K562 (cell line): ENCODE measurements around the gene VWA7. TPM values are rescaled to one million over a fixed set of nuclear protein-coding genes. Genes with fewer than 3 reads are reported as not detected.

Experiments used
- ARHGAP35 ChIP-seq: fragments of 450-650 bp; IDR thresholded peaks from 2 replicates; pipeline ENCODE4 v1.6.1; 2018; ENCODE audit not compliant: partially characterized antibody
- BCL6 ChIP-seq: fragments of 250-450 bp; sonication (Bioruptor Pico); IDR thresholded peaks from 2 replicates; pipeline ENCODE4 v1.4.0; 2020
- CHD4 ChIP-seq: fragments of 200-600 bp; sonication (generic); IDR thresholded peaks from 3 replicates; pipeline ENCODE4 v1.6.1; 2012; ENCODE audit warnings: low read depth, mild to moderate bottlenecking, mixed read lengths, low read length, inconsistent platforms; ENCODE audit not compliant: insufficient read depth, insufficient replicate concordance, poor library complexity, severe bottlenecking
- DIDO1 ChIP-seq: fragments of 450-650 bp; IDR thresholded peaks from 2 replicates; pipeline ENCODE4 v1.6.1; 2016; ENCODE audit warnings: low read depth, missing biosample characterization, missing genetic modification characterization
- DMBX1 ChIP-seq: fragments of 250-450 bp; sonication (Bioruptor Pico); IDR thresholded peaks from 2 replicates; pipeline ENCODE4 v1.8.0; 2022; ENCODE audit warnings: inconsistent platforms, mild to moderate bottlenecking, moderate library complexity, borderline replicate concordance
- E2F1 ChIP-seq: sonication (generic); formaldehyde crosslinking; IDR thresholded peaks from 2 replicates; pipeline ENCODE4 v1.8.1; 2023; ENCODE audit warnings: mild to moderate bottlenecking, missing genetic modification reagents, moderate library complexity
- E2F3 ChIP-seq: fragments of 250-450 bp; sonication (Bioruptor Pico); IDR thresholded peaks from 2 replicates; pipeline ENCODE4 v1.4.0; 2020; ENCODE audit warnings: mild to moderate bottlenecking
- FOXK1 ChIP-seq: sonication (generic); formaldehyde crosslinking; IDR thresholded peaks from 2 replicates; pipeline ENCODE4 v1.8.0; 2022; ENCODE audit warnings: missing genetic modification reagents, mild to moderate bottlenecking, borderline replicate concordance
- HBP1 ChIP-seq: fragments of 450-650 bp; formaldehyde crosslinking; IDR thresholded peaks from 2 replicates; pipeline ENCODE4 v1.4.0; 2022; ENCODE audit warnings: missing genetic modification characterization
- MLX ChIP-seq, 2 experiments: fragments of 450-650 bp in 1 of 2; sonication (generic) in 1 of 2; formaldehyde crosslinking; conservative IDR thresholded peaks; 2 replicates each; pipeline versions ENCODE4 v1.4.0 to v1.8.1; 2020 to 2022; ENCODE audit warnings: mild to moderate bottlenecking in 1 of 2, missing genetic modification reagents in 1 of 2
- NR4A1 ChIP-seq, 2 experiments: fragments of 250-450 bp in 1 of 2; fragments of 450-650 bp in 1 of 2; sonication (Bioruptor Pico) in 1 of 2; IDR thresholded peaks; 2 replicates each; pipeline versions ENCODE4 v1.4.0 to v1.6.1; 2016 to 2020; ENCODE audit warnings: mild to moderate bottlenecking in 2 of 2, missing compliant biosample characterization in 1 of 2, missing genetic modification characterization in 1 of 2, moderate library complexity in 1 of 2
- THAP7 ChIP-seq: fragments of 250-450 bp; sonication (Bioruptor Pico); IDR thresholded peaks from 2 replicates; pipeline ENCODE4 v1.5.0; 2021
- ZFP36 ChIP-seq: fragments of 150-350 bp; IDR thresholded peaks from 2 replicates; pipeline ENCODE4 v1.6.1; 2018; ENCODE audit warnings: low read length, low read depth; ENCODE audit not compliant: partially characterized antibody
- ZFP91 ChIP-seq: sonication (generic); formaldehyde crosslinking; IDR thresholded peaks from 2 replicates; pipeline ENCODE4 v1.8.0; 2022; ENCODE audit warnings: mild to moderate bottlenecking, missing genetic modification reagents
- ZNF184 ChIP-seq: sonication (generic); formaldehyde crosslinking; IDR thresholded peaks from 2 replicates; pipeline ENCODE4 v1.5.0; 2020; ENCODE audit warnings: missing genetic modification reagents
- ZNF324 ChIP-seq: fragments of 250-450 bp; sonication (Bioruptor Pico); IDR thresholded peaks from 2 replicates; pipeline ENCODE4 v1.4.0; 2020; ENCODE audit warnings: mild to moderate bottlenecking
- ZNF347 ChIP-seq: fragments of 450-650 bp; formaldehyde crosslinking; IDR thresholded peaks from 2 replicates; pipeline ENCODE4 v1.4.0; 2020; ENCODE audit warnings: low read depth, mild to moderate bottlenecking, moderate library complexity
- ZNF449 ChIP-seq: fragments of 250-450 bp; sonication (Bioruptor Pico); IDR thresholded peaks from 2 replicates; pipeline ENCODE4 v1.8.0; 2022; ENCODE audit warnings: moderate library complexity, mild to moderate bottlenecking, inconsistent platforms
- ZNF586 ChIP-seq: fragments of 450-650 bp; formaldehyde crosslinking; conservative IDR thresholded peaks from 2 replicates; pipeline ENCODE4 v1.4.0; 2020; ENCODE audit warnings: mild to moderate bottlenecking, moderate library complexity
- polyA plus RNA-seq, 8 experiments: library from polyadenylated mRNA; depleted of rRNA in 4 of 8; stranded (reverse) in 5 of 8; unstranded in 3 of 8; fragments of >200 nt; fragmentation: Nextera tagmentation in 2 of 8; fragmentation: Illumina TruSeq in 1 of 8; extraction: Ambion mirVana in 2 of 8; extraction: Trizol in 1 of 8; gene quantifications; 2 replicates each; pipeline versions ENCODE4 v1.2.1 to v1.2.3, GENCODE V29; 2011 to 2014; ENCODE audit warnings: inconsistent platforms in 1 of 8, missing spikeins in 1 of 8
- total RNA-seq, 7 experiments: library from RNA; depleted of rRNA in 6 of 7; stranded (reverse); fragments of >200 nt in 6 of 7; fragmentation: Illumina TruSeq in 2 of 7; extraction: Trizol in 2 of 7; gene quantifications; 2 replicates each; pipeline versions ENCODE4 v1.2.1 to v1.2.3, GENCODE V29; 2011 to 2021; ENCODE audit warnings: low replicate concordance in 1 of 7

Gene VWA7
- total and polyA plus RNA-seq, 9 of the 15 experiments (the other 6 are each of a cell fraction or from before 2014, with no cell fraction given): 0.18 to 2.9 (median 0.95) TPM

GRCh38 chr6:31734247-31734820 is 42.8 kb downstream of the VWA7 start (continued):
- 0 out of 2 replicates have a peak, but pooled peaks have one; percentile 7 for TF ChIP-seq ZFP91
- 0 out of 2 replicates have a peak, but pooled peaks have one; percentile 21 for TF ChIP-seq HBP1 (CRISPR knock-in tag)
- TF ChIP-seq DMBX1 (CRISPR knock-in tag): peak; percentile 66
- peak; percentile 66 for TF ChIP-seq ARHGAP35
- TF ChIP-seq DIDO1 (tag): no peak
- TF ChIP-seq FOXK1: 0 out of 2 replicates have a peak, but pooled peaks have one; percentile 15
- TF ChIP-seq E2F3 (CRISPR knock-in tag): no peak
- TF ChIP-seq NR4A1 (CRISPR knock-in tag; IDR thresholded peaks at IDR 0.05): no peak
- TF ChIP-seq NR4A1 (tag; IDR thresholded peaks at IDR 0.05): peak; percentile 37; the same call in 1 of the 2 replicates
- 0 out of 2 replicates have a peak, but pooled peaks have one; percentile 5 for TF ChIP-seq BCL6
- no peak for TF ChIP-seq ZNF449 (CRISPR knock-in tag)
- TF ChIP-seq THAP7 (CRISPR knock-in tag): peak; percentile 62; the same call in 1 of the 2 replicates
- TF ChIP-seq CHD4: peak; percentile 82
- TF ChIP-seq ZNF324 (CRISPR knock-in tag): no peak
- no peak for TF ChIP-seq ZFP36
- TF ChIP-seq ZNF347 (CRISPR knock-in tag): no peak
- 0 out of 4 replicates have a peak, but pooled peaks of 1 of the 2 experiments have one; percentile 19 for TF ChIP-seq MLX (CRISPR knock-in tag; conservative IDR thresholded peaks at IDR 0.05)
- 0 out of 2 replicates have a peak, but pooled peaks have one; percentile 5 for TF ChIP-seq ZNF586
- peak; percentile 70; the same call in 1 of the 2 replicates for TF ChIP-seq E2F1 (CRISPR knock-in tag)
- TF ChIP-seq ZNF184 (CRISPR knock-in tag): no peak
